Upper lobe of right lung (tissue), 1 donor: ENCODE data around the gene BTG2. TPM values are rescaled to one million over a fixed set of nuclear protein-coding genes. Genes with fewer than 3 reads are reported as not detected.
A peak's percentile ranks its signal among the peaks of the same experiment; 100 is the strongest.

Experiments used
- ATAC-seq: fragments of 200-7000 bp; cut with Tn5 transposase; one replicate; pipeline ENCODE4 v1.9.1; 2020; ENCODE audit warnings: mild to moderate bottlenecking, moderate library complexity
- DNase-seq: peaks from one replicate; pipeline ENCODE4 v3.0.0-alpha.2; 2020
- H3K27ac ChIP-seq: fragments of 200-600 bp; one replicate; pipeline ENCODE4 v1.8.0; 2022
- H3K27me3 ChIP-seq: fragments of 200-600 bp; one replicate; pipeline ENCODE4 v1.8.0; 2022; ENCODE audit warnings: mild to moderate bottlenecking
- H3K36me3 ChIP-seq: fragments of 200-600 bp; one replicate; pipeline ENCODE4 v1.8.0; 2022
- H3K4me1 ChIP-seq: fragments of 200-600 bp; one replicate; pipeline ENCODE4 v1.8.0; 2022
- H3K4me3 ChIP-seq: fragments of 200-600 bp; one replicate; pipeline ENCODE4 v1.8.0; 2022; ENCODE audit warnings: mild to moderate bottlenecking
- H3K9me3 ChIP-seq: fragments of 200-600 bp; one replicate; pipeline ENCODE4 v1.8.0; 2022
- CTCF ChIP-seq: fragments of 200-600 bp; IDR thresholded peaks from one replicate; pipeline ENCODE4 v1.8.0; 2022; ENCODE audit warnings: antibody characterized with exemption
- intact Hi-C: fragments of 100-400 bp; cut with DNase I; formaldehyde crosslinking; loops from one replicate; pipeline ENCODE4 v1.11.0; 2022
- total RNA-seq: library from RNA; stranded (reverse); fragmentation: NEBNext Ultra II Directional; extraction: Animal tissue kit (Norgen Biotek cat#: 25700); gene quantifications from one replicate; pipeline ENCODE4 v1.2.1, GENCODE V29; 2021
- donor health status: DM: no; HTN: yes; CAD: no; lungs with severe emphysema.

BTG2 gene
- total RNA-seq, 1 donor from 2014 or later: 95.3 TPM

GRCh38 chr1:203336097-203336496 lies 30.8 kb downstream of the BTG2 start:
- intact Hi-C loops: no loop called here

GRCh38 chr1:203338335-203339036 lies 33.2 kb downstream of the BTG2 start:
- peaks cover 13% of the 10 kb centered on the region for H3K4me1 ChIP-seq
- H3K27ac ChIP-seq: no peak overlapping the region
- no peaks in the 10 kb centered on the region for H3K27me3 ChIP-seq
- peak; percentile 82 for TF ChIP-seq CTCF
- ATAC-seq (peak; percentile 87), DNase-seq (no peak)
- no peaks in the 10 kb centered on the region for H3K9me3 ChIP-seq
- intact Hi-C loops: no loop called here
- H3K36me3 ChIP-seq: no peaks in the 10 kb centered on the region
- H3K4me3 ChIP-seq: no peak overlapping the region

More at GRCh38 chr1:203336097-203336496, 30.8 kb downstream of the BTG2 start:
- no peak for DNase-seq
- Histone ChIP-seq H3K9me3 (no peaks in the 10 kb centered on the region), H3K4me1 (peaks cover 13% of the 10 kb centered on the region), H3K27ac (no peak overlapping the region), H3K4me3 (no peak overlapping the region), H3K27me3 (no peaks in the 10 kb centered on the region), H3K36me3 (no peaks in the 10 kb centered on the region)
- TF ChIP-seq CTCF: no peak
- ATAC-seq: no peak

GRCh38 chr1:203340112-203340790 lies 34.9 kb downstream of the BTG2 start:
- Histone ChIP-seq H3K27me3 (no peaks in the 10 kb centered on the region), H3K36me3 (no peaks in the 10 kb centered on the region), H3K9me3 (no peaks in the 10 kb centered on the region), H3K27ac (no peak overlapping the region), H3K4me1 (peaks cover 13% of the 10 kb centered on the region), H3K4me3 (no peak overlapping the region)
- peak; percentile 72 for DNase-seq
- peak; percentile 87 for ATAC-seq
- peak; percentile 94 for TF ChIP-seq CTCF
- intact Hi-C loops: loop anchor here (5.0 kb wide), 2 partner anchors 68 to 152 kb away; partner anchors contain the start of gene OPTC

- peak; percentile 85 for ATAC-seq
- H3K36me3 ChIP-seq: no peaks in the 10 kb centered on the region
- H3K27ac ChIP-seq: no peak overlapping the region
- H3K4me3 ChIP-seq: no peak overlapping the region
- H3K9me3 ChIP-seq: no peaks in the 10 kb centered on the region
- no peaks in the 10 kb centered on the region for H3K27me3 ChIP-seq
- peak; percentile 69 for TF ChIP-seq CTCF
- no peak for DNase-seq
- peaks cover 9% of the 10 kb centered on the region for H3K4me1 ChIP-seq
- intact Hi-C loops: loop anchor here (5.0 kb wide), 2 partner anchors 70 to 150 kb away; partner anchors contain the start of gene OPTC
Observed at GRCh38 chr1:203342192-203342940, 37.0 kb downstream of the BTG2 start.

- Histone ChIP-seq H3K27ac (no peak overlapping the region), H3K9me3 (no peaks in the 10 kb centered on the region), H3K36me3 (no peaks in the 10 kb centered on the region), H3K27me3 (no peaks in the 10 kb centered on the region), H3K4me1 (peaks cover 9% of the 10 kb centered on the region), H3K4me3 (no peak overlapping the region)
- no peak for DNase-seq
- no peak for TF ChIP-seq CTCF
- intact Hi-C loops: loop anchor here (5.0 kb wide), 2 partner anchors 72 to 148 kb away; partner anchors contain the start of gene OPTC
- ATAC-seq: no peak
Observed at GRCh38 chr1:203343956-203344754, 38.8 kb downstream of the BTG2 start.
